COR-L47 (cell line): ENCODE measurements around the gene CMC2.

Source experiments
- DNase-seq: peaks from one replicate; lab custom pipeline; 2025; lab: John Stamatoyannopoulos, UW

Gene CMC2

DNA sequence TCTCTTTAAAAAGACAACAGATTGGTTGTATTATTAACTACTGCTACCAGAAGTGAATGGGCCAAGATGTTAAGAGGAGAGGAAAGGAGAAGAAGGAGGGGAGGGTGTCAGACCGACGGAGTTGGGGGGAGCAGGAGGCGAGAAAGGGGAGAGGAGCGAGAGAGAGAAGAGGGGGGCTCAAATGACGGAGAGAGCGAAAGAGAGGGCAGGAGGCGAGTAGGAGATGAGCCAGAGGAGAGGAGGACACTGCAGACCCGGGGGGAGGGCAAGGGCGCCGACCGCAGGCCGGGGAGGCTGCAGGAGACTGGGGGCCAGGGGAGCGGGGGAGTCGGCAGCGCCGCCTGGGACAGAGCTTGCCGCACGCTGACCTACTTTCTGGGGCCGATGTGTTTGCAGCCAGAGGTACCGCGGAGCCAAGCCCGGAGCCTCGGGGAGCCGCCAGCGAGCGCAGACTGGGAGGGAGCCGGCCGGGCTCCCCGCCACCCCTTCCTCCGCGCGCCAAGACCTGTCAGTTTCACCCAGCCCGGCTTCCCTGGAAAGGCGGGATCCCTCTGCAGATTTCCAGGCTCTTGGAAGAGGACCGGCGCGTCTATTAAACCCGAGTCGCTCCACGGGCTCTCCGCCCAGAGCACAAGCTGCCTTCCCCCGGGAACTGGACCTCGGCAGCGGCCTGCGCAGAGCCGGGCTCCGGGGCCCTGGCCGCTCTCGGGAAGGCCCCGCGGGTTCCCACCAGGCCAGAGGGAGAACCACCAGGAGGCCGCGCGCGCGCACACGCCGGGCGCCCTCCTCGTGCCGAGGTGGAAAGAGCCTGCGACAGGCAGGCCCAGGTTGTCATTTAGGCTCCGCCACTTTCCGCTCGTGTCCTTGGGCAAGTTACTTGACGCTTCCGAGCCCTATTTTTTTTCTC is 74.6 kb downstream of the CMC2 start:
- no peak for DNase-seq

GRCh38 chr16:80924372-80924978 is 82.2 kb downstream of the CMC2 start:
- DNase-seq, result peak; percentile 3

DNA sequence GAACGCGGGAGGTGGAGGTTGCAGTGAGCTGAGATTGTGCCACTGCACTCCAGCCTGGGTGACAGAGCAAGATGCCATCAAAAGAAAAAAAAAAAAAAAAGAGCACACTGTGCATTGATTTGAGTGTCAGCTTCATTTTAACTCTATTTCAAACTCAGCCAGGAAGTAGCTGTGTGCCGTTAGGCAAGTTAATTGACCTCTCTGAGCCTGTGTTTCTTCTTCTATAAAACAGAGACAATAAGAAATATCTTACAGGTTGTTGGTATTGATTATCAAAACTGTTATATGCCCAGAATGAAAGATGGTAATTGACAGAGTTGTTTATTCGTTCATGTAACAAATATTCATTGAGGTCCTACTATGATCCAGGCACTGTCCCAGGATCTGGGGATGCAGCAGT is 83.3 kb downstream of the CMC2 start:
- DNase-seq, result no peak
